SU-DHL-6 (cell line): Measurements from ENCODE around the gene PHF13.

ENCODE experiments used
- EZH2phosphoT487 ChIP-seq: fragments of 200-600 bp; sonication (generic), shearing (Covaris generic); conservative IDR thresholded peaks from 2 replicates; pipeline ENCODE4 v1.6.1; 2018; ENCODE audit warnings: mild to moderate bottlenecking, antibody characterized with exemption, low read length, moderate library complexity, mixed read lengths
- TF ChIP-seq, protein P1 (sequence below): fragments of 200-600 bp; sonication (generic); IDR thresholded peaks from one replicate; pipeline ENCODE4 v1.5.1; 2017; ENCODE audit warnings: antibody characterized with exemption, mild to moderate bottlenecking, low read length, moderate library complexity; ENCODE audit not compliant: insufficient read depth, poor library complexity, severe bottlenecking

- TF ChIP-seq, protein P1, sequence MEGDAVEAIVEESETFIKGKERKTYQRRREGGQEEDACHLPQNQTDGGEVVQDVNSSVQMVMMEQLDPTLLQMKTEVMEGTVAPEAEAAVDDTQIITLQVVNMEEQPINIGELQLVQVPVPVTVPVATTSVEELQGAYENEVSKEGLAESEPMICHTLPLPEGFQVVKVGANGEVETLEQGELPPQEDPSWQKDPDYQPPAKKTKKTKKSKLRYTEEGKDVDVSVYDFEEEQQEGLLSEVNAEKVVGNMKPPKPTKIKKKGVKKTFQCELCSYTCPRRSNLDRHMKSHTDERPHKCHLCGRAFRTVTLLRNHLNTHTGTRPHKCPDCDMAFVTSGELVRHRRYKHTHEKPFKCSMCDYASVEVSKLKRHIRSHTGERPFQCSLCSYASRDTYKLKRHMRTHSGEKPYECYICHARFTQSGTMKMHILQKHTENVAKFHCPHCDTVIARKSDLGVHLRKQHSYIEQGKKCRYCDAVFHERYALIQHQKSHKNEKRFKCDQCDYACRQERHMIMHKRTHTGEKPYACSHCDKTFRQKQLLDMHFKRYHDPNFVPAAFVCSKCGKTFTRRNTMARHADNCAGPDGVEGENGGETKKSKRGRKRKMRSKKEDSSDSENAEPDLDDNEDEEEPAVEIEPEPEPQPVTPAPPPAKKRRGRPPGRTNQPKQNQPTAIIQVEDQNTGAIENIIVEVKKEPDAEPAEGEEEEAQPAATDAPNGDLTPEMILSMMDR = no peak
- no peak for TF ChIP-seq EZH2phosphoT487
Measured at GRCh38 chr1:6668503-6668902, 55.0 kb downstream of the PHF13 start.
